Measurements from ENCODE around the gene RASA2. TPM values are rescaled to one million over a fixed set of nuclear protein-coding genes. Genes with fewer than 3 reads are reported as not detected.

The RASA2 gene
- total and polyA plus RNA-seq, 2 of the 8 experiments (the other 6 are each of a cell fraction or from before 2014, with no cell fraction given): 3.5 to 15.9 TPM

GRCh38 chr3:141564241-141564640 is 77.4 kb downstream of the RASA2 start (continued):
- TF ChIP-seq E2F6 (IDR thresholded peaks at IDR 0.05) (no peak), CHD1 (IDR thresholded peaks at IDR 0.05; ENCODE audit: low read depth, low read length) (no peak), NANOG (IDR thresholded peaks at IDR 0.05; ENCODE audit: insufficient read depth, low read depth, low read length, poor library complexity, severe bottlenecking) (no peak)

All from H1 (cell line).